CD4-positive, alpha-beta memory T cell (primary cell): ENCODE results near the gene EPHA3. TPM values are rescaled to one million over a fixed set of nuclear protein-coding genes. Genes with fewer than 3 reads are reported as not detected.

Source experiments
- CTCF ChIA-PET: fragments of 350-600 bp; sonication (Branson Sonifier 250); formaldehyde crosslinking; loops from one replicate; lab custom pipeline; 2021; ENCODE audit warnings: inconsistent platforms; ENCODE audit not compliant: partially characterized antibody; lab: Charles Lee
- POLR2A ChIA-PET: fragments of 350-600 bp; sonication (Branson Sonifier 250); formaldehyde crosslinking; loops from one replicate; lab custom pipeline; 2021; ENCODE audit not compliant: partially characterized antibody; lab: Charles Lee
- DNase-seq, 5 donors: peaks; one replicate each; pipeline versions ENCODE4 v3.0.0 to v3.0.0-alpha.2; 2020 to 2022; ENCODE audit warnings: mixed read lengths in 1 of 5
- H3K27ac ChIP-seq: one replicate; pipeline ENCODE4 v1.7.0; 2013; ENCODE audit warnings: low read depth, low read length
- H3K27me3 ChIP-seq: 2 replicates; pipeline ENCODE4 v1.7.0; 2013; ENCODE audit warnings: mild to moderate bottlenecking, low read length, moderate library complexity; ENCODE audit not compliant: insufficient read depth
- H3K36me3 ChIP-seq: 2 replicates; pipeline ENCODE4 v1.7.0; 2013; ENCODE audit warnings: mild to moderate bottlenecking, low read length, moderate library complexity; ENCODE audit not compliant: insufficient read depth
- H3K4me1 ChIP-seq: 2 replicates; pipeline ENCODE4 v1.7.0; 2013; ENCODE audit warnings: mild to moderate bottlenecking, low read length, moderate library complexity; ENCODE audit not compliant: insufficient read depth
- H3K4me3 ChIP-seq, 2 donors: one replicate each; pipeline ENCODE4 v1.7.0; 2013; ENCODE audit warnings: low read length in 2 of 2, mild to moderate bottlenecking in 1 of 2
- H3K9me3 ChIP-seq, 2 donors: one replicate each; pipeline ENCODE4 v1.7.0; 2013; ENCODE audit warnings: low read length in 2 of 2, control low read depth in 1 of 2; ENCODE audit not compliant: control insufficient read depth in 1 of 2
- H3K27ac Mint-ChIP-seq, 7 donors: one replicate each; pipeline ENCODE4 v1.8.0; 2020 to 2021; ENCODE audit warnings: mixed read lengths in 7 of 7, mild to moderate bottlenecking in 6 of 7, inconsistent platforms in 3 of 7, moderate library complexity in 3 of 7
- H3K27me3 Mint-ChIP-seq, 2 donors: one replicate each; pipeline ENCODE4 v1.8.0; 2020 to 2021; ENCODE audit warnings: mixed read lengths in 2 of 2
- H3K36me3 Mint-ChIP-seq, 2 donors: one replicate each; pipeline ENCODE4 v1.8.0; 2020 to 2021; ENCODE audit warnings: mixed read lengths in 2 of 2, inconsistent platforms in 1 of 2, mild to moderate bottlenecking in 1 of 2
- H3K4me1 Mint-ChIP-seq, 4 donors: one replicate each; pipeline ENCODE4 v1.8.0; 2020 to 2021; ENCODE audit warnings: mixed read lengths in 4 of 4, mild to moderate bottlenecking in 1 of 4
- H3K4me3 Mint-ChIP-seq, 8 donors: one replicate each; pipeline ENCODE4 v1.8.0; 2020 to 2021; ENCODE audit warnings: mixed read lengths in 8 of 8, mild to moderate bottlenecking in 7 of 8, moderate library complexity in 6 of 8, inconsistent platforms in 3 of 8
- H3K9me3 Mint-ChIP-seq, 8 donors: one replicate each; pipeline ENCODE4 v1.8.0; 2020 to 2021; ENCODE audit warnings: mixed read lengths in 8 of 8, mild to moderate bottlenecking in 5 of 8, inconsistent platforms in 3 of 8, moderate library complexity in 1 of 8
- intact Hi-C: fragments of 100-400 bp; cut with micrococcal nuclease; formaldehyde crosslinking; loops from one replicate; pipeline ENCODE4 v1.15.1; 2023
- polyA plus RNA-seq, 2 donors: library from polyadenylated mRNA; unstranded; fragments of 300-500 nt; fragmentation: Illumina TruSeq; gene quantifications; one replicate each; pipeline ENCODE4 v1.2.3, GENCODE V29; 2021
- total RNA-seq, 2 experiments: library from RNA; stranded (reverse); gene quantifications; one replicate each; pipeline ENCODE4 v1.2.3, GENCODE V29; 2021

Gene EPHA3
- total and polyA plus RNA-seq, 4 experiments from 2014 or later = not detected

DNA sequence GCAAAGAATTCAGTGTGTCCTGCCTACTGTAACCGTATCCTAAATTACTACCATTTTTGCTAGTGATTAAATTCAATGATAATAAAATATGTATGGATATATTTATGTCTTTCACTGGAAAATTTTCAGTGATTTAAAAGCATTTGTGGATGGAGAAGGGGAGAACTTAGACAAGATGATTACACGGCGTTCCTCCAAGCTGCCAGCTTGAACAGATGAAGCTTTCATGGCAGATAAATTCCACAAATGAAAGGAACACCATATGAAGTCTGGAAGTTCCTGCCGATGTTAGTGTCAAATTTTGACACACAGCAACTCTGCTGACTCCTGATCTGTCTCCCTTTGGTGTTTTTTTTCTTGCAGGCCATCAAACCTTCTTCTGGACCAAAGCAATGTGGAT, 364.7 kb downstream of the EPHA3 start:
- Histone ChIP-seq H3K36me3 (no peaks in the 10 kb centered on the region), H3K27ac (no peak overlapping the region), H3K9me3 (no peaks in the 10 kb centered on the region), H3K4me3 (no peak overlapping the region), H3K4me1 (no peaks in the 10 kb centered on the region), H3K27me3 (no peaks in the 10 kb centered on the region)
- ChIA-PET POLR2A (no interaction called here), CTCF (no interaction called here)
- Mint-ChIP-seq H3K9me3 (peaks cover 0 to 9% (median 5%) of the 10 kb centered on the region in 8 donors), H3K27ac (no peak overlapping the region), H3K27me3 (no peaks in the 10 kb centered on the region), H3K36me3 (no peaks in the 10 kb centered on the region), H3K4me1 (no peaks in the 10 kb centered on the region), H3K4me3 (no peak overlapping the region)
- intact Hi-C loops = no loop called here
- DNase-seq = no peak

DNA sequence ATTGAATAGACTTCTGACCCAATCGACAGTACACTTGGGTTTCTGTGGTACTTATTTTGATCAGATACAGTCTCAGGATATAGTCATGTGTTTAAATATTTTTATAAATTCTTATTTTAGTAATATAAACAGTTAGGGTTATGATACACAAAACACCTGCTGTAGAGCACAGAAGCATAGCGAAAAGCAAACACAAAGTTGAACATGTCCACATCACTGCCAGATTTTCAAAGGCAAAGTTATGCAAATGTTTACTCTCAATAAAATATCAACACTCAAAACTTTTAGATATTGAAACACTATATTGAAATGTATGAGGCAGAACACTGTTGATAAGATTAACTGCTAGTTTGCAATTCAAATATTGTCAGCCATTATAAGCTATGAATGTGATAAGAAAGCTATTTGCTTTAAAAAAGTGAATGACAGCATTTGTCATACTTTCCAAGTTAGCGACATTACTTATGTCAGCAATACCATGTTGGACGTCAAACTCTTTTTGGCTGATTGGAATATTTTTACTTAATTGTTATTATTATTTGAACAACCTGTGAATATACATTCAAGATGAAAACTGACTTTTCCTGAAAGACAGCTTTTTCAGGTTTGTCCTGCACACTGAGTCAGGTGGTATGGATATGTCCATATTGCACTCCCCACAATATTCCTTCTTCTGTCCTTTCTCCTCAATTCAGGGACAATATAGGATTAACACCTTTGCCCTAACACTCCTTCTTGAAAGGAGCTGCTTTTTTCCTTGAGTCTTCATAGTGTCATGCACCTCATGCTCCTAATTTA, 367.1 kb downstream of the EPHA3 start:
- Histone ChIP-seq H3K9me3 (no peaks in the 10 kb centered on the region), H3K36me3 (no peaks in the 10 kb centered on the region), H3K27me3 (no peaks in the 10 kb centered on the region), H3K27ac (no peak overlapping the region), H3K4me1 (no peaks in the 10 kb centered on the region), H3K4me3 (no peak overlapping the region)
- DNase-seq = no peak
- H3K9me3 Mint-ChIP-seq = peaks cover 0 to 15% (median 3%) of the 10 kb centered on the region in 8 donors
- H3K27me3 Mint-ChIP-seq = no peaks in the 10 kb centered on the region
- POLR2A ChIA-PET = no interaction called here
- intact Hi-C loops = no loop called here
- H3K27ac Mint-ChIP-seq = no peak overlapping the region
- H3K4me1 Mint-ChIP-seq = no peaks in the 10 kb centered on the region
- no peak overlapping the region for H3K4me3 Mint-ChIP-seq
- CTCF ChIA-PET = no interaction called here
- no peaks in the 10 kb centered on the region for H3K36me3 Mint-ChIP-seq

- POLR2A ChIA-PET = no interaction called here
- CTCF ChIA-PET = no interaction called here
- Histone ChIP-seq H3K9me3 (no peaks in the 10 kb centered on the region), H3K27me3 (no peaks in the 10 kb centered on the region), H3K4me1 (no peaks in the 10 kb centered on the region), H3K36me3 (no peaks in the 10 kb centered on the region), H3K4me3 (no peak overlapping the region), H3K27ac (no peak overlapping the region)
- Mint-ChIP-seq H3K4me3 (no peak overlapping the region), H3K27me3 (no peaks in the 10 kb centered on the region), H3K36me3 (no peaks in the 10 kb centered on the region), H3K27ac (no peak overlapping the region), H3K9me3 (peaks cover 0 to 9% (median 4%) of the 10 kb centered on the region in 8 donors), H3K4me1 (no peaks in the 10 kb centered on the region)
- intact Hi-C loops = no loop called here
- DNase-seq = no peak
Observed at GRCh38 chr3:89488800-89489580, 381.6 kb downstream of the EPHA3 start.

DNA sequence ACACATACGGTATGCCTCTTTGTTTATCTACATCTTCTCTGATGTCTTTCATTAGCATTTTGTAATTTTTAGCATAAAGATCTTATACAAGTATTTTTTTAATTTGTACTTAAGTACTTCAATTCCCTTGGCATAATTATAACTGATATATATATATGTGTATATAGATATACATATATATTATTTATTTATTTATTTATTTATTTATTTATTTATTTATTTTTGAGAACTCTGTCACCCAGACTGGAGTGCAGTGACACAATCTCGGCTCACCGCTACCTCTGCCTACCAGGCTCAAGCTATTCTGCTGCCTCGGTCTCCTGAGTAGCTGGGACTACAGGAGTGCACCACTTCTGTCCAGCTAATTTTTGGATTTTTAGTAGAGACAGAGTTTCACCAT, 382.7 kb downstream of the EPHA3 start:
- Histone ChIP-seq H3K4me1 (no peaks in the 10 kb centered on the region), H3K9me3 (no peaks in the 10 kb centered on the region), H3K27me3 (no peaks in the 10 kb centered on the region), H3K36me3 (no peaks in the 10 kb centered on the region), H3K27ac (no peak overlapping the region), H3K4me3 (no peak overlapping the region)
- CTCF ChIA-PET = no interaction called here
- H3K9me3 Mint-ChIP-seq = peaks cover 0 to 10% (median 4%) of the 10 kb centered on the region in 8 donors
- no peaks in the 10 kb centered on the region for H3K4me1 Mint-ChIP-seq
- intact Hi-C loops = no loop called here
- H3K4me3 Mint-ChIP-seq = no peak overlapping the region
- H3K27me3 Mint-ChIP-seq = no peaks in the 10 kb centered on the region
- H3K36me3 Mint-ChIP-seq = no peaks in the 10 kb centered on the region
- no peak for DNase-seq
- POLR2A ChIA-PET = no interaction called here
- H3K27ac Mint-ChIP-seq = no peak overlapping the region

GRCh38 chr3:89494734-89495133, 387.3 kb downstream of the EPHA3 start:
- Mint-ChIP-seq H3K27me3 (no peaks in the 10 kb centered on the region), H3K4me1 (no peaks in the 10 kb centered on the region), H3K27ac (no peak overlapping the region), H3K36me3 (no peaks in the 10 kb centered on the region), H3K4me3 (no peak overlapping the region), H3K9me3 (peaks cover 0 to 8% (median 1%) of the 10 kb centered on the region in 8 donors)
- no peaks in the 10 kb centered on the region for H3K9me3 ChIP-seq
- no peak overlapping the region for H3K27ac ChIP-seq
- intact Hi-C loops = no loop called here
- ChIA-PET CTCF (no interaction called here), POLR2A (no interaction called here)
- no peaks in the 10 kb centered on the region for H3K4me1 ChIP-seq
- no peak for DNase-seq
- H3K27me3 ChIP-seq = no peaks in the 10 kb centered on the region
- H3K36me3 ChIP-seq = no peaks in the 10 kb centered on the region
- H3K4me3 ChIP-seq = no peak overlapping the region

DNA sequence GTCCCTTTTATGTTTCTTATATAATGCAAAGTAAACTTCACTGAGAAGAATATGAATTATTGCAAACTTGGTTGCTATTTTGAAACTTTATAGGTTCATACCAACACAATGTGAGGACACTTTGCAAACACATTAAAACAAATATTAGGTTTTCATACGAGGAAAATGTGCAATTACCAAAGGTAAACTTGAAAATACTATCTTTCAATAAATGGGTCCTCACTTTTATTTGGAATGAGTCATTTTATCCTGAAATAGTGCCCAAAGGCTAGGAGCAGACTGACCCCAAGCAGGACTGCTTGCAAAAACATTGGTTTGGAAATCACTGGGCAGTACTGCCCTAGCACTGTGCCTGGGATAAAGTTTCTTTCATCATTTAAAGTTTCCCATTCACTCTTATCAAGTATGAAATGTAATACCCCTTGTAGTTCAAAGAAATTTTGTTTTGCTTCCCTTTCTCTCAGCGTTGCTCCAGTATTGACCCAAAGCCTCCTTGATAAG, 396.5 kb downstream of the EPHA3 start:
- Histone ChIP-seq H3K4me3 (no peak overlapping the region), H3K27ac (no peak overlapping the region), H3K4me1 (no peaks in the 10 kb centered on the region), H3K27me3 (no peaks in the 10 kb centered on the region), H3K36me3 (no peaks in the 10 kb centered on the region), H3K9me3 (no peaks in the 10 kb centered on the region)
- H3K36me3 Mint-ChIP-seq = no peaks in the 10 kb centered on the region
- POLR2A ChIA-PET = no interaction called here
- H3K4me3 Mint-ChIP-seq = no peak overlapping the region
- H3K27me3 Mint-ChIP-seq = no peaks in the 10 kb centered on the region
- CTCF ChIA-PET = no interaction called here
- peaks cover 0 to 14% (median 6%) of the 10 kb centered on the region in 8 donors for H3K9me3 Mint-ChIP-seq
- no peak for DNase-seq
- no peaks in the 10 kb centered on the region for H3K4me1 Mint-ChIP-seq
- intact Hi-C loops = no loop called here
- H3K27ac Mint-ChIP-seq = no peak overlapping the region

DNA sequence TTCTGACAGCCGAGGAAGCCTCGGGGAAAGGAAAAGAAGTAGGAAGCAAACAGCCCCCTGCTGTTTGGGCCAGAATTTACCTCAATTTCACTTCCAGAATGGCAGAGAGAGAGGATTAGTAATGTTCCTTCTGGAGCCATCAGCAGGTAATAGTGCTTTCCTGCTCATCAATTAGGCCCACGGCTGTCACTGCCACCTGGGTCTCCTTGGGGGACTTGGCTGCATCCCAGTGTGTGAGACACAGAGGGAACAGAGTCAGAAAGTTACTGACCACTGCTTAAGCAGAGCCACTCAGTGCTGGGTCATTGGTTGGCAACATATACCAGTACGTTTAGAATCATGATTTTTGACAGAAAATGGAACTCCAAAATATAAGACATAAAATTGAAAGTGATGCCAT, 397.0 kb downstream of the EPHA3 start:
- H3K27ac Mint-ChIP-seq = no peak overlapping the region
- no peak overlapping the region for H3K4me3 Mint-ChIP-seq
- no peaks in the 10 kb centered on the region for H3K4me1 Mint-ChIP-seq
- no peak for DNase-seq
- H3K36me3 Mint-ChIP-seq = no peaks in the 10 kb centered on the region
- intact Hi-C loops = no loop called here
- no peaks in the 10 kb centered on the region for H3K27me3 Mint-ChIP-seq
- Histone ChIP-seq H3K27me3 (no peaks in the 10 kb centered on the region), H3K36me3 (no peaks in the 10 kb centered on the region), H3K4me3 (no peak overlapping the region), H3K9me3 (no peaks in the 10 kb centered on the region), H3K27ac (no peak overlapping the region), H3K4me1 (no peaks in the 10 kb centered on the region)
- ChIA-PET POLR2A (no interaction called here), CTCF (no interaction called here)
- peaks cover 0 to 14% (median 6%) of the 10 kb centered on the region in 8 donors for H3K9me3 Mint-ChIP-seq
